T-helper 2 cell (primary cell): ENCODE results near the gene FCN2.

Experiments used
- DNase-seq, 5 experiments: peaks; one replicate each; pipeline versions ENCODE4 v3.0.0 to v3.0.0-alpha.2; 2012 to 2022

FCN2 gene

GRCh38 chr9:134869554-134870300 lies 10.9 kb upstream of the FCN2 start:
- DNase-seq: no peak

- no peak for DNase-seq
Measured at GRCh38 chr9:134870301-134870694, 10.3 kb upstream of the FCN2 start.

- DNase-seq: no peak
Measured at GRCh38 chr9:134870746-134871662, 9.6 kb upstream of the FCN2 start.

- DNase-seq: no peak
Measured at GRCh38 chr9:134871697-134872340, 8.8 kb upstream of the FCN2 start.

GRCh38 chr9:134872482-134873231 lies 8.0 kb upstream of the FCN2 start:
- DNase-seq: no peak

- DNase-seq: no peak
Measured at GRCh38 chr9:134875371-134875770, 5.2 kb upstream of the FCN2 start.

- no peak for DNase-seq
Measured at GRCh38 chr9:134877541-134877940, 3.1 kb upstream of the FCN2 start.

GRCh38 chr9:134879664-134880483 lies 736 bp upstream of the FCN2 start:
- DNase-seq: no peak

GRCh38 chr9:134881313-134881670 lies 682 bp downstream of the FCN2 start:
- DNase-seq: no peak

- DNase-seq: no peak
Measured at GRCh38 chr9:134882204-134882785, 1.7 kb downstream of the FCN2 start.

- DNase-seq: no peak
Measured at GRCh38 chr9:134883040-134883782, 2.6 kb downstream of the FCN2 start.

GRCh38 chr9:134884492-134884891 lies 3.9 kb downstream of the FCN2 start:
- no peak for DNase-seq

- no peak for DNase-seq
Measured at GRCh38 chr9:134885001-134885678, 4.5 kb downstream of the FCN2 start.

- DNase-seq: no peak
Measured at GRCh38 chr9:134885679-134886412, 5.2 kb downstream of the FCN2 start.

GRCh38 chr9:134886413-134886913 lies 5.9 kb downstream of the FCN2 start:
- no peak for DNase-seq

GRCh38 chr9:134887219-134887618 lies 6.6 kb downstream of the FCN2 start:
- DNase-seq: no peak

GRCh38 chr9:134887686-134888602 lies 7.3 kb downstream of the FCN2 start:
- DNase-seq: no peak

- no peak for DNase-seq
Measured at GRCh38 chr9:134888603-134889190, 8.1 kb downstream of the FCN2 start.
